Glutamatergic neuron (in vitro differentiated cells): ENCODE measurements around the gene TWF1. TPM values are rescaled to one million over a fixed set of nuclear protein-coding genes. Genes with fewer than 3 reads are reported as not detected.

ENCODE experiments used
- DNase-seq: peaks from one replicate; pipeline ENCODE4 v3.0.0; 2022
- H3K27ac Mint-ChIP-seq: one replicate; pipeline ENCODE4 v1.8.0; 2020; ENCODE audit warnings: mild to moderate bottlenecking, mixed read lengths, inconsistent platforms; ENCODE audit not compliant: unreplicated experiment
- H3K27me3 Mint-ChIP-seq: one replicate; pipeline ENCODE4 v1.8.0; 2020; ENCODE audit warnings: mild to moderate bottlenecking, moderate library complexity, mixed read lengths, inconsistent platforms; ENCODE audit not compliant: unreplicated experiment
- H3K36me3 Mint-ChIP-seq: one replicate; pipeline ENCODE4 v1.8.0; 2020; ENCODE audit warnings: mild to moderate bottlenecking, mixed read lengths, inconsistent platforms; ENCODE audit not compliant: unreplicated experiment
- H3K4me1 Mint-ChIP-seq: one replicate; pipeline ENCODE4 v1.8.0; 2020; ENCODE audit warnings: mild to moderate bottlenecking, low read depth, mixed read lengths, inconsistent platforms; ENCODE audit not compliant: unreplicated experiment
- H3K4me3 Mint-ChIP-seq: one replicate; pipeline ENCODE4 v1.8.0; 2020; ENCODE audit warnings: mild to moderate bottlenecking, mixed read lengths, inconsistent platforms; ENCODE audit not compliant: unreplicated experiment
- H3K9me3 Mint-ChIP-seq: one replicate; pipeline ENCODE4 v1.8.0; 2020; ENCODE audit warnings: mild to moderate bottlenecking, moderate library complexity, mixed read lengths, inconsistent platforms; ENCODE audit not compliant: unreplicated experiment
- total RNA-seq: library from RNA; stranded (reverse); fragmentation: NEBNext Ultra II Directional; extraction: Animal tissue kit (Norgen Biotek cat#: 25700); gene quantifications from one replicate; pipeline ENCODE4 v1.2.1, GENCODE V29; 2021; ENCODE audit not compliant: unreplicated experiment
- TF ChIP-seq, protein P1 (sequence below): fragments of 200-600 bp; sonication (generic); IDR thresholded peaks from one replicate; pipeline ENCODE4 v1.5.0; 2021; ENCODE audit not compliant: partially characterized antibody, unreplicated experiment

TWF1 gene
- total RNA-seq, 1 donor from 2014 or later, result 30.1 TPM

DNA sequence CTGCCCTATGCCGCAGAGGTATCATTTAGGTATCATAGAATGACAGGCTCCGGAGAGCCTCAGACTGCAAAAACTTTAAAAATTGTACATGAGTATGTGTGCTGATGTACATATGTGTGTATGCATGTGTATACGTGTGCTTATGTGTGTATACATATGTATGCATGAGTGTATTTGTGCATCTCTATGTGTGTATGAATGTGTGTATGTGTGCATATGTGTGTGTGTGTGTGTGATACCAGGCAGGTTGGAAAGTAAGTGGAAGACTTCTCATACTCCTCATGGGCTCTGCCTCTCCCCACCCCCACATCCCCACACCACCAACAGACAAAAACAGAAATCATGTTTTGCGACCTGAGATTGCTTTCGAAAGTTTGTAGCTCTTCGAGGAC lies 29.1 kb upstream of the TWF1 start:
- DNase-seq, result no peak
- peak overlapping the region; percentile 93 for H3K4me3 Mint-ChIP-seq
- TF ChIP-seq, protein P1, sequence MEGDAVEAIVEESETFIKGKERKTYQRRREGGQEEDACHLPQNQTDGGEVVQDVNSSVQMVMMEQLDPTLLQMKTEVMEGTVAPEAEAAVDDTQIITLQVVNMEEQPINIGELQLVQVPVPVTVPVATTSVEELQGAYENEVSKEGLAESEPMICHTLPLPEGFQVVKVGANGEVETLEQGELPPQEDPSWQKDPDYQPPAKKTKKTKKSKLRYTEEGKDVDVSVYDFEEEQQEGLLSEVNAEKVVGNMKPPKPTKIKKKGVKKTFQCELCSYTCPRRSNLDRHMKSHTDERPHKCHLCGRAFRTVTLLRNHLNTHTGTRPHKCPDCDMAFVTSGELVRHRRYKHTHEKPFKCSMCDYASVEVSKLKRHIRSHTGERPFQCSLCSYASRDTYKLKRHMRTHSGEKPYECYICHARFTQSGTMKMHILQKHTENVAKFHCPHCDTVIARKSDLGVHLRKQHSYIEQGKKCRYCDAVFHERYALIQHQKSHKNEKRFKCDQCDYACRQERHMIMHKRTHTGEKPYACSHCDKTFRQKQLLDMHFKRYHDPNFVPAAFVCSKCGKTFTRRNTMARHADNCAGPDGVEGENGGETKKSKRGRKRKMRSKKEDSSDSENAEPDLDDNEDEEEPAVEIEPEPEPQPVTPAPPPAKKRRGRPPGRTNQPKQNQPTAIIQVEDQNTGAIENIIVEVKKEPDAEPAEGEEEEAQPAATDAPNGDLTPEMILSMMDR, result no peak
- H3K36me3 Mint-ChIP-seq, result no peaks in the 10 kb centered on the region
- no peak overlapping the region for H3K27ac Mint-ChIP-seq
- H3K27me3 Mint-ChIP-seq, result peaks cover 6% of the 10 kb centered on the region
- no peaks in the 10 kb centered on the region for H3K4me1 Mint-ChIP-seq
- peaks cover 2% of the 10 kb centered on the region for H3K9me3 Mint-ChIP-seq

DNA sequence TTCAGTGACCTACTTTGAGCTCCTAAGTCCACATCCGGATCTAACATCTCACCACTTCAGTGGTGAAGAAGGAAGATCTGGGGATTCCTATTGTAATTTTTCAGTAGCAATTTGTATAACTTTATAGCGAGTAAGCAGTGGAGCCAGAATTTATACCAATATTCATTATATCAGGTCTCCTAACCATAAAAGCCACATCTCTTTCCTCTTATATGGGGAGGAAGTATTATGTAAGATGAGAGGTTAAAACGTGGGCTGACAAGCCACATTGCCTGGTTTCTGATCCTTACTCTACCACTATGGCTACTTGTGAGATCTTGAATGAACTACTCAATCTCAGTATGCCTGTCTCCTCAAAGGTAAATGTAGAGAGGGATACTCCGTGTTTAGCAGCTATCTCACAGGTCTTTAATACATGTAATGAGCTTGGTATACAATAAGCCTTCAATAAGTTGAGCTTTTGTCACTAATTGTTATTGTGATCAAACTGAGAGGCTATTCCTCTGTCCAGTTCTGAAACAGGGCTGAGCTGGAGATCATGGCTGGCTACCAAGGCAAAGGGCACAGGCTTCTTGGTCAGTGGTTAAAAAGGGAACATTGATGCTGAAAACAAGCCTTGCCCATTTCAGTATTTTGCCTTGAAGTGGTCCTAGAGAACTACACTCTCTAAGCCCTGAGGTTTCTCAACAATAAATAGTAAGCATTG lies 26.5 kb upstream of the TWF1 start:
- Mint-ChIP-seq H3K27ac (no peak overlapping the region), H3K4me3 (no peak overlapping the region), H3K36me3 (no peaks in the 10 kb centered on the region)

DNA sequence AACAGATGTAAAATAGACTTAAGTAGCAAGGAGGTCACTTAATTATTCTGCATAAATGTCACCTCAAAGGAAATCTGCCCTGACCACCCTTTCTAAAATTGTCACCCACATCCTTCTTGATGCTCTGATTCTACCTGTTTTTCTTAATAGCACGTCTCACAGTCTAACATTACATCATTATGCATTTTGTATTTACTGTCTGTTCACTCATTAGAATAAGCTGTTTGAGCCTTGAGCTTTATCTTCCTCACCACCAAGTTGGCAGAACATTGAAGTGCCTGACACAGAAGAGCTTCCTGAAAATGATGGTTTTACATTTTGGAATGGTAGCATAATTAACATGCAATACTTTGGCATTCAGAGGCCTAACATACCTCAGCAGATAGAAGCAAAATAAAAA lies 21.0 kb upstream of the TWF1 start:
- H3K36me3 Mint-ChIP-seq, result no peaks in the 10 kb centered on the region
- no peaks in the 10 kb centered on the region for H3K27me3 Mint-ChIP-seq
- no peaks in the 10 kb centered on the region for H3K4me1 Mint-ChIP-seq
- no peak overlapping the region for H3K27ac Mint-ChIP-seq
- no peak overlapping the region for H3K4me3 Mint-ChIP-seq
- TF ChIP-seq, protein P1, result no peak
- DNase-seq, result no peak
- no peaks in the 10 kb centered on the region for H3K9me3 Mint-ChIP-seq

More for the DNA sequence above, 26.5 kb upstream of the TWF1 start:
- TF ChIP-seq, protein P1, result no peak
- Mint-ChIP-seq H3K4me1 (no peaks in the 10 kb centered on the region), H3K9me3 (peaks cover 2% of the 10 kb centered on the region), H3K27me3 (peaks cover 6% of the 10 kb centered on the region)
- DNase-seq, result no peak

DNA sequence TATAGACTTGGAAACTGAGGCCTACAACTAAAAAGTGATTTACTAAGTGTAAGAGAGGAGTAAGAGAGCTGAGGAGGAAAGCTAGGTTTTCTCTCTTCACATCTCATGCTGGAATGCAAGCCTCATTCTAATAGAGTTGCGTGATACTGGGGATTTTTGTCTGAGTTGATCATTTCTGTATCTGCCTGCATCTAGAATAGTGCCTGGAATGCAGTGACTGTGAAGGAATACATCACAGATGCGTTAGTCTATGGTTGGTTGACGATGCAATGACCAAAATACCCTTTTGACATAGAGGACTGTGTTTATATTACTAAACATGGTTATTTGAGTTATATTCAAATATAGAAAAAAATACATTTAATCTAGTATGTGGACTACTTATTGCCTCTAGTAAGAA lies 20.6 kb upstream of the TWF1 start:
- Mint-ChIP-seq H3K4me3 (no peak overlapping the region), H3K27ac (no peak overlapping the region), H3K36me3 (no peaks in the 10 kb centered on the region), H3K27me3 (no peaks in the 10 kb centered on the region), H3K4me1 (no peaks in the 10 kb centered on the region), H3K9me3 (no peaks in the 10 kb centered on the region)
- TF ChIP-seq, protein P1, result no peak
- no peak for DNase-seq

DNA sequence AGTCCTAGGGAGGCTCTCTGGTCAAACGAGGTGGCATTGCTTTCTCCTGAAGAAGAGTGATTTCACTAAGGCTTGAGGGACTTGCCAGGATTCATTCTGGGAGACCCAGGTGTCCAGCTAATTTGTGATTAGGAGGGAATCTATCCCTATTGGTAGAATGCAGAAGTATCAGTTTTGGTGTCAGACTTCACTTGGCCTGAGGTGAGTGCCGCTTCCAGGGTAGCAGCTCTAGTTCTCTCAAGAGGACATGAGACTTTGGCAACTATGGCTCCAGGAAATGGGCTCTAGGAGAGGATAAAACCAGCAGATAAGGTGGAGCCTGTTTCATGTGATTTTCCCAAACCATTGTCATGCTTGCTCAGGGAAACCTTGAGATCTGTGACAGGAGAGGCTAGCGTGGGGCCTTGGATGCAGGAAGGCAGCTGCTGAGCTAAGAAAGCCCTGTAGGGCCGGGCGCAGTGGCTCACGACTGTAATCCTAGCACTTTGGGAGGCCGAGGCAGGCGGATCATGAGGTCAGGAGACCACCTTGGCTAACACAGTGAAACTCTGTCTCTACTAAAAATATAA lies 18.2 kb upstream of the TWF1 start:
- DNase-seq, result no peak
- TF ChIP-seq, protein P1, result no peak
- no peak overlapping the region for H3K4me3 Mint-ChIP-seq
- H3K4me1 Mint-ChIP-seq, result no peaks in the 10 kb centered on the region
- peaks cover 4% of the 10 kb centered on the region for H3K27me3 Mint-ChIP-seq
- no peaks in the 10 kb centered on the region for H3K36me3 Mint-ChIP-seq
- H3K9me3 Mint-ChIP-seq, result no peaks in the 10 kb centered on the region
- no peak overlapping the region for H3K27ac Mint-ChIP-seq
